NCI-H2081 treated with DMSO at 0.1 percent for 48 hours (cell line): Measurements from ENCODE around the gene NAALADL1.
"Not testable (repeated sequence)": the region's sequence is repeated elsewhere in the genome, so short reads cannot be mapped to it uniquely, and the experiment has no call there.

Source experiments
- DNase-seq: peaks from one replicate; lab custom pipeline; 2025; lab: John Stamatoyannopoulos, UW

NAALADL1 gene

DNA sequence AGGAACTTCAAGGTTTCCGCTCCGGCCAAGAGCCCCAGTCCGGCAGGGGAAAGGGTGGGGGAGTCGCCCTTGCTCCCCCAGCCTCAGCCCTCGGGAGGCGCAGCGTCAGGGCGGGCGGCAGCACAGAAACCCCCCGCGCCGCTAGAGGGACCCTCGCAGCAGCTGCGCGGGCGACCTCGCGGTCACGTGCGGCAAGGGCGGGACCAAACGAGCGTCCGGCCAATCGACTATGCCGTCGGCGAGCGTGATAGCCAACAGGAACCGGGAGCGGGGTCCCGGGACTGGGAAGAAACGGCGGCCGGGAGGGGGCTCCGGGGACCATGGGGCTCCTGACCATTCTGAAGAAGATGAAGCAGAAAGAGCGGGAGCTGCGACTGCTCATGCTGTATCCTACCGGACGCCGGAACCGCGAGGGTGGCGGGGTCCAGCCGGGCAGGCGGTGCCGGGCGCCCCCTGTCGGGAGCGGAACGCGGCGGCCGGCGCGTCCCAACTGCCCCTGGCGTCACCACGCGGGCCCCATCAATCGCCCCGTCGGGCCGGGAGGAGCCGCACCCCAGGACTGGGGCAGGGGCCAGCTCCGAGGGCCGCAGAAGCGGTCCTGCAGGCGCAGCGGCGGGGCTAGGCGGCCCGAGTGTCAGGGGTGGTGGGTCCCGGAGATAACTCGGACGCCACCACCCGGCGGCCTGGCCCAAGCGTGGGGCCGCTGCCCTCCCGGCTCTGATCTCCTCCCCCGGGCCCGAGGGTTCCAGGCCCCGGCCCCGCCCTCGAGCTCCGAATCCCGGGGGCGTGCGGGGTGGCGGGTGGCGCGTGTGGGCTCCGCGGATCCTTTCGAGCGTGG is 44.2 kb downstream of the NAALADL1 start, which contains the start of gene ARL2:
TSS of gene ARL2 (plus strand) at position 273 of the 838 bp plus-strand sequence. CDS start at position 321, 48 bp downstream.
- peak; percentile 37 for DNase-seq

DNA sequence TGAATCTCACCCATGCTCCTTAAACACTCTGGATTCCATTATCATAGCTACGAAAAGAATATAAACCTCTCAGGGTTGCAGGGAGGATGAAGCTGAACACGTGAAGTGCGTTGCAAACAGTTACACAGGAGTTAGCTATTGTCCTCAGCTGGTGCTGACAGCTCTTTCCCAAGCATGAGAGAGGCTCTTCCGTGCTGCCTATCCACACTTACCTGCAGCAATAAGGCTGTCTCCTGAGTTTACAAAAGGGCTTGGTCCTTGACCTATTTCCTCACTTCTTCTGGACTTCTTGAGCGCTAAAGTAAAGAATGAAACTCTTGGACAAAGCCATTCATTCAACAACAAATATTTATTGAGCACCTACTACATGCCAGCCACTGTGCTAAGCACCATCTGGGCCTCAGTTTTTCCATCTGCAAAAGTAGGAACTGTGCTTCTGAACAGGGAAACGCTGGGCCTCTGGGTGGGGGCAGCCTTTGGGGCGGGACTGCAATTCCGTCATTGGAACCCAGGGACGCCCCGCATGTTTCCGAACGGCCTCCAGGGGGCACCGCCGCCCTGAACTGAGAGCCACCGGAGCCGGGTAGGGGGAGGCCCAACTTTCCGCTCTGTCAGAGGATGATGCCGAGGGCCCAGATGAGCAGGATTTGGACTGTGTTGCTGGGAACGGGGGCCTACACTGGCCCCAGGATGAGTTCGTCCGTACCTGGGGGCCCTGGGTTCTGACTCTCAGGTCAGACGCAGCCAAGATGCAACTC is 45.0 kb downstream of the NAALADL1 start:
- peak; percentile 32 for DNase-seq

DNA sequence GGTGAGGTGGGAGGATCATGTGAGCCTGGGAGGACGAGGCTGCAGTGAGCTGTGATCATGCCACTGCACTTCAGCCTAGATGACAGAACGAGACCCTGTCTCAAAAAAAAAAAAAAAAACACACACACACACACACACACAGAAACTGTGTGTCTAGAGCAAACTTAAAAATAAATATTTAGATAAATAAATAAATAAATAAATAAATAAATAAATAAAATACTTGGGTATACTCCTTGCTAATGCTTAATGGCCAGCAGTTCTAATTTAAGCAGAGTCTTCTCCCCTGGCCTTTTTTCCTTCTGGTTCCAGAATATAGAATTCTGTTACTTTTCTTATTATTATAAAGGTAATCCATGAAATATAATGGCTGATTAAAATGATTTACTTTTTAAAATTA is 49.5 kb downstream of the NAALADL1 start:
- no peak for DNase-seq

DNA sequence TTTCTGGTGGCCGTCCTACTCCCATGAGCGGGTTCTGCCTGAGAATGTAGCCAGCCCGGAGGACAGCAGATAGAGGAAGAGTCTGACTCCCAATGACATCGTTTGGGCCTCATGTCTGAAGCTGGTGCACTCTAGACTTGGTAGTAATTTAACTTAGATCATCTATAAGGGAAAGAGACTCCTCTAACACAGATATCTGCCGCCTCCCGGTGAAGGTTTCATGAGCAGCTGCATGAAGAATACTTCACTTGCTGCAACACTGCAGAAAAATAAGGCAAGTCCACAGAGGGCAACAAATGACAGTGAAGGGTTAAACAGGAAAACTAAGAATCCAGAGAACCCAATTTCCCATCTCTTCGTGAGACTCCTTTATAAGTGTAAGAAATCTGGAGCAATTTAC is 50.3 kb downstream of the NAALADL1 start:
- no peak for DNase-seq

DNA sequence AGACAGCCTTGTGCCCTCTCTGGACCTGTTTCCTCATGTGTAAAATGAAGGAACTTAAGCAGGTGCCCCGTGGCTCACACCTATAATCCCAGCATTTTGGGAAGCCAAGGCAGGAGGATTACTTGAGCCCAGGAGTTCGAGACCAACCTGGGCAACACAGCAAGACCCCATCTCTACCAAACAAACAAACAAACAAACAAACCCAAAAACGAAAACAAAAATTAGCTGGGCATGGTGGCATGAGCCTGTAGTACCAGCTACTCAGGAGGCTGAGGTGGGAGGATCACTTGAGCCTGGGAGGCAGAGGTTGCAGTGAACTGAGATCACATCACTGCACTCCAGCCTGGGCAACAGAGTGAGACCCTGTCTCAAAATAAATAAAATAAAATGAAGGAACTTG is 54.4 kb downstream of the NAALADL1 start:
- DNase-seq = not testable (repeated sequence)

DNA sequence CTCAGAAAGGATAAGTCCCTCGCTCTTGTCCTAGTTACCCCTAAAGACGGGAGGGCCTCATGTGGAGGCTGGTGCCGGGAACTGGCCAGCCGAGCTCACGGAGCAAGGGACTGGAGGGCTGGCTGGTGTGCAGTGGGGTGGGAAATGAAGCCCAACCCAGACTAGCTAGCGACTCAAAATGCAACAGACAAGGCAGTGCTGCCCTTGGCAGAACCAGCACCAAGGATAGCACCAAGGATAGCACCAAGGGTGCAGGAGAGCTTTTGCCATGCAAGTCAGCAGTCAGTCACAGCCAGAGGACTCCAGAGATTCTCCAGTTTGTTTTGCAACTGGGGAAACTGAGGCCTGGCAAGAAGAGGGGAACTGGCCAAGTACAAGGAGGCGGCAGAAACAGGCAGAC is 55.1 kb downstream of the NAALADL1 start:
- DNase-seq = no peak

DNA sequence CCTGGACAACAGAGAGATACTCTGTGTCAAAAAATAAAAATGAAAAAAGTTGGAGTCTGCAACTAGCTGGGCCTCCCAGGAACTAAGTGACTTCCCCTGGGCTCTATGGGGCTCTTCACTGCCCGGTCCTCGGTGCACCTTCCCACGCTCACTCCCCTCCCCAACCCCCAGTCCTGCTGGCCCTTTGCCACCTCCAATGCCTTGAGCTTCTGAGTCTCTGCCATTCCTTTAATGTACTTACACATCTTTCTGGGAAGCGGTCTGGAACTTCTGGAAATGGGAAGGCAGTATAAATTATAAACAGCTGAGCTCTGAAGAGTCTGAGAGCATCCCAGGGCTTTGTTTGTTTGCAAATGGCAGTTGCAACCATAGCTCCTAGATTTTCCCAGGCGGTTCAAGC is 55.6 kb downstream of the NAALADL1 start:
- DNase-seq = no peak

DNA sequence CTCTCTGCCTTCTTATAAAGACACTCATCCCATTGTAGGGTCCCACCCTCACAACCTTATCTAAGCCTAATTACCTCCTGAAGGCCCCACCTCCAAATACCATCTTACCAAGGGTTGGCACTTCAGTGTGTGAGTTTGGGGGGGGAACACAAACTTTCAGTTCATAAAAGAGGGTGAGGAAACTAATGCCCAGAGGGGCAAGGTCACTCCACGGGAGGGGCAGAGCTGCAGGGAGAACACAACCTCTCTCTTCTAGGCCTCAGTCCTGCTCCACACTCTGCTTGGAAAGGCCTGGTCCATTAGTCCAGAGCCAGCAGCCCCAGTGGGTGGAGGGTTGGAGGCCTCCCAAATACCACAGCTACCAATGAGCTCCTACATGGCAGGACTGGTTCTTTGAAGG is 58.9 kb downstream of the NAALADL1 start:
- no peak for DNase-seq

DNA sequence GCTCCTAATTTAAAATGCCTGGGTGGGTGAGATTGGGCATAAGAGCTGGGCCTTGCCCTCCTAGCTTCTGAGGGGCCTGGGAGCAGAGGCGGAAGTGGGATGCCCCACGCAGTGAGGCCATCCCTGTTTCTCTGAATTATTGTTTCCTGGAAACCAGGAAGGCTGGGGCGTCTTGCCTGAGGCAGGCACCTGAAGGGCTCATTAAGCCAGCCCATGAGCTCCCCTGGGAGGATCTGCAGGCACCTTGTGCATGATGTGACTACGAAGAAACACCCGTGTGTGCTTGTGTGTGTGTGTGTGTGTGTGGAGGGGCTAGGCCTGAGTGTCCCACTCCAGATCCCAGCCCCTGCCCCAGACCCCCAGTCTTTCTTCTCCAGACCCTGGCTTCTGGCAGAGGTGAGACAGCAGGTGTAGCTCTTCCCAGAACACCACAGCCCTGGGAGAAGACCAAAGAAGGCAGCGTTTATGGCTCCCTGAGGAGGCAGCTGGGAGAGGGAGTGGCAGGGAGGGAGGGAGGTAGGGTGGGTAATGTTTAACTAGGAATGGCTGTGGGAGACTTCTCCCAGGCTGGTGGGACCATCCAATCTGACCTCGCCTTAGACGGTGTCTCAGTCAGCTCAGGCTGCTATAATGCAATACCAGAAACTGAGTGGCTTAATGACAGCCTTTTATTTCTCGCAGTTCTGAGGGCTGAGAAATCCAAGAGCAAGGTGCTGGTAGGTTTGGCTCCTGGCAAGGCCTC is 59.5 kb downstream of the NAALADL1 start:
- DNase-seq = no peak

DNA sequence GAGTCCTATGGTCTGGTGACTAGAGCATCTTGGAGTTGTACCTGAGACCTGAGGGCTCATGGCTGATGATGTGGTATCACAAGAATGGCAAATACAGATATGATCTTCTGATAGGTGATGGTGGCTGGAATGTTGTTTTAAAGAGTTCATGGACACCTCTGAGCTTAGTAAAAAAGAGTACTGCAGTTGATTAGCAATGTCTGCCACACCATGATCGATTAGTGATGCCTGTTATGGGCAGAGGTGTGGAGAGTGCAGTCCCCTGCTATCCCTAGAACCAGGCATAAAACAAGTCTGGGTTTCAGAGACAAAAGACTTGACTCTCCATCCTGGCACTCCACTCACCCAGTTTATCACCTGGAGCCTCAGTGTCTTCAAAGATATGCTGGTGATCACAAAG is 60.2 kb downstream of the NAALADL1 start:
- DNase-seq = no peak

DNA sequence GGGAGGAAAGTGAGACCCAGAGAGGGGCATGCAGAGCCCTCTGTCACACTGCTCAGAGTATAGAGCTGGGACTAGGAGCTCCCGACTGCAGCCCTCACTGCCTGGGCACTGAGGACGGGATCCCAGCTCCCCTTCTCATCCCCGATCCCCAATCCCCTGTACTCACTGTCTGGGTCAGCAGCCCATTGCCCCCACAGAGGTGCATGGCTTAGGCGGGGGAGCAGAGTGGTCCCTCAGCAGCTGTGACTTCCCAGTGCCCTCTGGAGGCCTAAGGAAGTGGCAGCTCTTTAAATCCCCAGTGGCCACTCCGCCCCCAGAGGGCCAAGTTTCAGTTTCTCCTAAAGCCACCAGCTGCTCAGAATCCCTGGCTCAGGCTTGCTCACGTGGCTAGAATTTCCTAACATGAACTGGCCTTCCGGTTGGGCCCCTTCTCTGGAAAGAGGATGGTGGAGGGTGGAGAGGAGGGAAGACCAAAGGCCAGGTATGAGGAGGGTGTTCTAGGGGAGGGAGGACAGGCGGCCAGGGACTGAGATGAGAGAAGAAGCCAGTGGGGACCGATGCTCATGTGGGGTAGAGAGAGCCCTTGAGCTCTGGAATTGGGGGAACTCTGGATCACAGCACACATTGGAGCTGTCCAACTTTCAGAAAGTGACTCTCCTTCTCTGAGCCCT is 61.5 kb downstream of the NAALADL1 start, which contains the start of gene BATF2:
TSS of gene BATF2 (minus strand) at position 262 of the 671 bp plus-strand sequence. CDS start at position 205, 57 bp downstream.
- no peak for DNase-seq

DNA sequence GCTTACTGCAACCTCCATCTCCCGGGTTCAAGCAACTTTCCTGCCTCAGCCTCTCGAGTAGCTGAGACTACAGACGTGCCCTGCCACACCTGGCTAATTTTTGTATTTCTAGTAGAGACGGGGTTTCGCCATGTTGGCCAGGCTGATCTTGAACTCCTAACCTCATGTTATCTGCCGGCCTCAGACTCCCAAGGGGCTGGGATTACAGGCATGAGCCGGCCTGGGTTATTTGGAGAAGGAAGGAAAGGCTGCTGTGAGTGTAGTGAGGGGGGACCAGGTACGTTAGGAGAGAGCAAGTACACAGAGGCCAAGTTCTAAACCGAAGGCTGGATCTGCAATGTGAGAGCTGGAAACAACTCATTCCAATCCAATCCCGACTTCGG is 62.0 kb downstream of the NAALADL1 start:
- no peak for DNase-seq
